ENCODE measurements around the gene PTH2R. TPM values are rescaled to one million over a fixed set of nuclear protein-coding genes. Genes with fewer than 3 reads are reported as not detected.

Gene PTH2R
- total RNA-seq, 1 experiment from 2014 or later: not detected

GRCh38 chr2:208541989-208542464, 135.4 kb downstream of the PTH2R start:
- Histone ChIP-seq H3K9me3 (ENCODE audit: low read depth, low read length, poor library complexity, severe bottlenecking) (no peaks in the 10 kb centered on the region), H3K36me3 (ENCODE audit: insufficient read depth, low read length, poor library complexity, severe bottlenecking) (no peaks in the 10 kb centered on the region), H3K27ac (ENCODE audit: low read depth, low read length, poor library complexity, severe bottlenecking) (no peak overlapping the region), H3K4me1 (ENCODE audit: insufficient read depth, low read length, poor library complexity, severe bottlenecking) (no peaks in the 10 kb centered on the region), H3K27me3 (replicated peaks; ENCODE audit: insufficient read depth, low read depth, low read length, poor library complexity) (peaks cover 17% of the 10 kb centered on the region), H3K4me3 (ENCODE audit: low read depth, low read length, poor library complexity, severe bottlenecking) (no peak overlapping the region)
- no TSS peak for BruUV-seq (replicated peaks)
- ChIA-PET CTCF (no interaction called here), POLR2A (ENCODE audit: low non-redundant PET) (no interaction called here)
- DNase-seq (ENCODE audit: low spot score): no peak
- intact Hi-C loops (cut with micrococcal nuclease; ENCODE audit: unreplicated experiment): no loop called here
- no peak for TF ChIP-seq EZH2 (IDR thresholded peaks at IDR 0.05; ENCODE audit: borderline replicate concordance, low read depth, low read length, poor library complexity, severe bottlenecking)
- TF ChIP-seq CTCF (conservative IDR thresholded peaks at IDR 0.05; ENCODE audit: low read depth, low read length): no peak

DNA sequence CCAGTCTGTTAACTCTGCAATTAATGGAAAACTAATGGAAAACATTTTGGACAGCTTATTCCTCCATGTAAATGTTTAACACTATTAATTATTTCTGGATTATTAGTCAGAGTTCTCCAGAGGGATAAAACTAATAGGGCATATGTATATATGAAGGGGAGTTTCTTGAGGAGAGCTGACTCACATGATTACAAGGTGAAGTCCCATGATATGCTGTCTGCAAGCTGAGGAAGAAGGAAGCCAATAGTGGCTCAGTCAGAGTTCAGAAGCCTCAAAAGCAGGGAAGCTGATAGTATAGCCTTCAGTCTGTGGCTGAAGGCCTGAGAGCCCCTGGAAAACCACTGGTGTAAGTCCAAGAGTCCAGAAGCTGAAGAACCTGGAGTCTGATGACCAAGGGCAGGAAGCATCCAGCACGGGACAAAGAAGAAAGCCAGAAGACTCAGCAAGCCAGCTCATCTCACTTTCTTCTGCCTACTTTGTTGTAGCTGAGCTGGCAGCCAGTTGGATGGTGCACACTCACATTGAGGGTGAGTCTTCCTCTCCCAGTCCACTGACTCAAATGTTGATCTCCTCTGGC, 136.0 kb downstream of the PTH2R start:
- no peak for DNase-seq (ENCODE audit: low spot score)
- ChIA-PET CTCF (no interaction called here), POLR2A (ENCODE audit: low non-redundant PET) (no interaction called here)
- BruUV-seq (replicated peaks): no TSS peak
- Histone ChIP-seq H3K36me3 (ENCODE audit: insufficient read depth, low read length, poor library complexity, severe bottlenecking) (no peaks in the 10 kb centered on the region), H3K27ac (ENCODE audit: low read depth, low read length, poor library complexity, severe bottlenecking) (no peak overlapping the region), H3K4me1 (ENCODE audit: insufficient read depth, low read length, poor library complexity, severe bottlenecking) (no peaks in the 10 kb centered on the region), H3K27me3 (replicated peaks; ENCODE audit: insufficient read depth, low read depth, low read length, poor library complexity) (peaks cover 22% of the 10 kb centered on the region), H3K4me3 (ENCODE audit: low read depth, low read length, poor library complexity, severe bottlenecking) (no peak overlapping the region), H3K9me3 (ENCODE audit: low read depth, low read length, poor library complexity, severe bottlenecking) (no peaks in the 10 kb centered on the region)
- no peak for TF ChIP-seq EZH2 (IDR thresholded peaks at IDR 0.05; ENCODE audit: borderline replicate concordance, low read depth, low read length, poor library complexity, severe bottlenecking)
- no peak for TF ChIP-seq CTCF (conservative IDR thresholded peaks at IDR 0.05; ENCODE audit: low read depth, low read length)
- intact Hi-C loops (cut with micrococcal nuclease; ENCODE audit: unreplicated experiment): no loop called here

Other genes starting within 250 kb of the PTH2R start
- gene CRYGA, start 243.2 kb upstream of the PTH2R start, total RNA-seq (2021): not detected in 2 replicates
- gene C2orf80, start 216.8 kb upstream of the PTH2R start, total RNA-seq (2021): not detected in 2 replicates
- gene IDH1, start 151.7 kb upstream of the PTH2R start, total RNA-seq (2021): 191 and 196 TPM in 2 replicates
- 28.8 and 32.1 TPM in 2 replicates for gene PIKFYVE, start 140.5 kb upstream of the PTH2R start, total RNA-seq (2021)